Hepatocyte (in vitro differentiated cells): ENCODE measurements around the gene COX5A. TPM values are rescaled to one million over a fixed set of nuclear protein-coding genes. Genes with fewer than 3 reads are reported as not detected.
A peak's percentile ranks its signal among the peaks of the same experiment; 100 is the strongest.

Experiments used
- DNase-seq: peaks from one replicate; pipeline ENCODE4 v3.0.0-alpha.2; 2016; ENCODE audit warnings: low spot score
- H2AFZ ChIP-seq: fragments of 200-600 bp; sonication (generic); 2 replicates; pipeline ENCODE4 v1.6.0; 2016; ENCODE audit warnings: antibody characterized with exemption, mild to moderate bottlenecking
- H3K27ac ChIP-seq: fragments of 200-600 bp; sonication (generic); 2 replicates; pipeline ENCODE4 v1.5.1; 2016; ENCODE audit warnings: mild to moderate bottlenecking
- H3K27me3 ChIP-seq: fragments of 200-600 bp; sonication (generic); 2 replicates; pipeline ENCODE4 v1.6.1; 2016
- H3K36me3 ChIP-seq: fragments of 200-600 bp; sonication (generic); replicated peaks from 2 replicates; pipeline ENCODE4 v1.5.1; 2016; ENCODE audit warnings: low read depth; ENCODE audit not compliant: insufficient read depth
- H3K4me1 ChIP-seq: fragments of 200-600 bp; sonication (generic); 2 replicates; pipeline ENCODE4 v1.5.1; 2016; ENCODE audit warnings: mild to moderate bottlenecking, moderate library complexity; ENCODE audit not compliant: insufficient read depth
- H3K4me2 ChIP-seq: fragments of 200-600 bp; sonication (generic); 2 replicates; pipeline ENCODE4 v1.6.0; 2016
- H3K4me3 ChIP-seq: fragments of 200-600 bp; sonication (generic); 2 replicates; pipeline ENCODE4 v1.5.1; 2016; ENCODE audit warnings: mild to moderate bottlenecking
- H3K79me2 ChIP-seq: fragments of 200-600 bp; sonication (generic); 2 replicates; pipeline ENCODE4 v1.6.0; 2017; ENCODE audit warnings: mild to moderate bottlenecking
- H3K9me2 ChIP-seq: fragments of 200-600 bp; sonication (generic); replicated peaks from 2 replicates; pipeline ENCODE4 v1.6.0; 2017; ENCODE audit warnings: mild to moderate bottlenecking; ENCODE audit not compliant: insufficient read depth
- H3K9me3 ChIP-seq: fragments of 200-600 bp; sonication (generic); 2 replicates; pipeline ENCODE4 v1.5.1; 2016; ENCODE audit warnings: low read depth, mild to moderate bottlenecking
- H4K20me1 ChIP-seq: fragments of 200-600 bp; sonication (generic); 2 replicates; pipeline ENCODE4 v1.6.0; 2016; ENCODE audit warnings: mild to moderate bottlenecking; ENCODE audit not compliant: insufficient read depth, poor library complexity, severe bottlenecking
- CTCF ChIP-seq: fragments of 200-600 bp; sonication (generic); IDR thresholded peaks from 2 replicates; pipeline ENCODE4 v1.5.1; 2016; ENCODE audit warnings: antibody characterized with exemption, mild to moderate bottlenecking; ENCODE audit not compliant: poor library complexity
- EZH2 ChIP-seq: fragments of 200-600 bp; sonication (generic); IDR thresholded peaks from 2 replicates; pipeline ENCODE4 v1.6.1; 2016; ENCODE audit warnings: antibody characterized with exemption, mild to moderate bottlenecking, borderline replicate concordance
- EZH2phosphoT487 ChIP-seq: fragments of 200-600 bp; sonication (generic); IDR thresholded peaks from one replicate; pipeline ENCODE4 v1.6.1; 2018; ENCODE audit warnings: antibody characterized with exemption, mild to moderate bottlenecking, low read depth, moderate library complexity; ENCODE audit not compliant: unreplicated experiment, severe bottlenecking
- WGBS: methylation state at CpG from one replicate; pipeline ENCODE4 v1.1.6; 2016; ENCODE audit warnings: low lambda C conversion rate; ENCODE audit errors: missing lambda C conversion rate; 5-methylcytosine and 5-hydroxymethylcytosine counted together
- polyA plus RNA-seq: library from polyadenylated mRNA; unstranded; fragments of >200 nt; fragmentation: Nextera tagmentation; extraction: Ambion mirVana; gene quantifications from 2 replicates; pipeline ENCODE4 v1.2.1, GENCODE V29; 2016
- small RNA-seq: library from RNA; depleted of rRNA; stranded (forward); fragments of <200 nt; gene quantifications from one replicate; pipeline ENCODE3, GENCODE V24; 2014
- total RNA-seq: library from RNA; depleted of rRNA; stranded (reverse); fragments of >200 nt; gene quantifications from 2 replicates; pipeline ENCODE4 v1.2.3, GENCODE V29; 2014

COX5A gene
- total and polyA plus RNA-seq, 2 experiments from 2014 or later = 151 to 449 TPM

DNA sequence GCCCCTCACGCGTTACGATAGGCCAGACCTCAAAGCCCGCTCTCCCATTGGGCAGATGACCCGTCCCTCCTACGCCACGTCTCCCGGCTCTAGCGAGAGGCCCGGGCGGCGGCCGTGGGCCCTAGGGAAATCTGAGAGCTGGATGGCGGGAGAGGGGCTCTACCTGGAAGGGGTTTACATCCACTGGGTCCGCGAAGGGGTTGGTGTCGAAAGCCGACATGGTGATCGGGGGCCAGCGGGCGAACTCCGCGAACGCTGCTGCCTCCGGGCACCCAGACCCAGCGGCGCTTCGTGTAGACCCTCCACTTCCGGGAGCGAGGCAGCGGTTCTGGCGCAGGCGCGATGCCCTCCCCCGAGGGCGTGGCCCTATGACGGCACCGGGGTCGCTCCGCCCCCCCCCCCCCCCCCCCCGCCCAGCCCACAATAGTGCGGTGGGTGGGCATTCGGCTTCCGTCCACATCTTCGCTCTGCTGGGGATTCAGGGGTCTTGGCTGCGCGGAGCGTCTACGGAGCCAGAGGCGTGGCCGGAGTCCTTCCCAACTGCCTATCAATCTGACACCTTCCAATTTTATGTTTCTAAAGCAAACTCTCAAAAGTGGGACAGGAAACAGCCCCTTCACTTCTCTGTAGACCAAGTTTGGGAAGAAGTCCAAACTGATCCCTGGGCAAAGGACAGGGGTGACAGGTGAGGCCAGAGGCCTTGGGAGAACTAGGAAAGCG, 64.7 kb downstream of the COX5A start, which contains the start of gene SCAMP2:
Gene SCAMP2 (minus strand): TSS at position 330 of the 720 bp plus-strand sequence. CDS start 110 bp downstream, at position 220.
- peak; percentile 96 for DNase-seq
- peak within 1 kb of the TSS; percentile 98 for H3K27ac ChIP-seq
- peak within 1 kb of the TSS; percentile 95 for H2AFZ ChIP-seq
- peak within 1 kb of the TSS; percentile 84 for H3K4me3 ChIP-seq
- H3K27me3 ChIP-seq = no peaks in the 10 kb centered on the region
- 2% methylated on average over 29 of the region's 52 CpGs for WGBS
- H3K4me1 ChIP-seq = peaks cover 41% of the 10 kb centered on the region
- H3K9me2 ChIP-seq = no peaks in the 10 kb centered on the region
- H3K79me2 ChIP-seq = peaks cover 43% of the 10 kb centered on the region
- peak within 1 kb of the TSS; percentile 91 for H3K4me2 ChIP-seq
- H3K36me3 ChIP-seq = no peaks in the 10 kb centered on the region
- TF ChIP-seq EZH2 = no peak
- TF ChIP-seq EZH2phosphoT487 = no peak
- TF ChIP-seq CTCF = no peak
- H4K20me1 ChIP-seq = peaks cover 27% of the 10 kb centered on the region
- no peaks in the 10 kb centered on the region for H3K9me3 ChIP-seq

GRCh38 chr15:74872702-74873035, 65.2 kb downstream of the COX5A start:
- H3K79me2 ChIP-seq = peaks cover 48% of the 10 kb centered on the region
- peak overlapping the region; percentile 84 for H3K4me3 ChIP-seq
- no peak overlapping the region for H2AFZ ChIP-seq
- no peaks in the 10 kb centered on the region for H3K9me2 ChIP-seq
- 2% methylated on average over 11 of the region's 11 CpGs for WGBS
- DNase-seq = no peak
- H3K4me2 ChIP-seq = peak overlapping the region; percentile 91
- no peaks in the 10 kb centered on the region for H3K27me3 ChIP-seq
- H3K27ac ChIP-seq = peak overlapping the region; percentile 98
- no peaks in the 10 kb centered on the region for H3K9me3 ChIP-seq
- no peak for TF ChIP-seq CTCF
- no peak for TF ChIP-seq EZH2
- no peak for TF ChIP-seq EZH2phosphoT487
- H3K36me3 ChIP-seq = no peaks in the 10 kb centered on the region
- H4K20me1 ChIP-seq = peaks cover 32% of the 10 kb centered on the region
- H3K4me1 ChIP-seq = peaks cover 46% of the 10 kb centered on the region

GRCh38 chr15:74870436-74871215, 67.2 kb downstream of the COX5A start:
- peak overlapping the region; percentile 91 for H3K4me2 ChIP-seq
- peak overlapping the region; percentile 98 for H3K27ac ChIP-seq

More at GRCh38 chr15:74870436-74871215, 67.2 kb downstream of the COX5A start:
- WGBS = 43% methylated on average over 6 of the region's 6 CpGs
- Histone ChIP-seq H3K4me1 (peaks cover 65% of the 10 kb centered on the region), H4K20me1 (peaks cover 43% of the 10 kb centered on the region), H3K4me3 (no peak overlapping the region), H3K9me2 (no peaks in the 10 kb centered on the region), H3K36me3 (no peaks in the 10 kb centered on the region), H3K79me2 (peaks cover 67% of the 10 kb centered on the region), H3K27me3 (no peaks in the 10 kb centered on the region), H3K9me3 (no peaks in the 10 kb centered on the region), H2AFZ (no peak overlapping the region)
- TF ChIP-seq CTCF (no peak), EZH2phosphoT487 (no peak), EZH2 (no peak)
- DNase-seq = peak; percentile 49

Small RNA genes lying within 50 kb of the gene (small RNA-seq; reads per million reads assigned to genes)
- not detected for gene RF00019

Other genes with a start within 250 kb of the COX5A start
- gene EDC3, start 242.0 kb downstream of the COX5A start, total RNA-seq = 11.5 and 15.0 TPM in 2 replicates
- 21.1 and 31.4 TPM in 2 replicates for gene EDC3, start 242.0 kb downstream of the COX5A start, polyA plus RNA-seq
- gene CYP1A1, start 212.5 kb downstream of the COX5A start, total RNA-seq = 17.0 and 23.5 TPM in 2 replicates
- gene CYP1A1, start 212.5 kb downstream of the COX5A start, polyA plus RNA-seq = 19.1 and 22.6 TPM in 2 replicates
- gene CYP1A2, start 189.2 kb downstream of the COX5A start, total RNA-seq = 0.40 TPM in 1 of 2 replicates, not detected in the other
- 0.17 TPM in 1 of 2 replicates, not detected in the other for gene CYP1A2, start 189.2 kb downstream of the COX5A start, polyA plus RNA-seq
- gene CSK, start 156.0 kb downstream of the COX5A start, total RNA-seq = 15.8 and 16.9 TPM in 2 replicates
- 19.1 and 21.8 TPM in 2 replicates for gene CSK, start 156.0 kb downstream of the COX5A start, polyA plus RNA-seq
- gene LMAN1L, start 125.2 kb downstream of the COX5A start, total RNA-seq = not detected in 2 replicates
- gene LMAN1L, start 125.2 kb downstream of the COX5A start, polyA plus RNA-seq = not detected in 2 replicates
- gene CPLX3, start 111.4 kb downstream of the COX5A start, total RNA-seq = not detected in 2 replicates
- 0.10 TPM in 1 of 2 replicates, not detected in the other for gene CPLX3, start 111.4 kb downstream of the COX5A start, polyA plus RNA-seq
- 37.6 and 40.4 TPM in 2 replicates for gene ULK3, start 94.9 kb downstream of the COX5A start, total RNA-seq
- gene ULK3, start 94.9 kb downstream of the COX5A start, polyA plus RNA-seq = 45.7 and 46.3 TPM in 2 replicates
- 64.0 and 84.3 TPM in 2 replicates for gene SCAMP2, start 64.7 kb downstream of the COX5A start, total RNA-seq
- 123 and 130 TPM in 2 replicates for gene SCAMP2, start 64.7 kb downstream of the COX5A start, polyA plus RNA-seq
- 41.1 and 43.8 TPM in 2 replicates for gene MPI, start 48.0 kb downstream of the COX5A start, total RNA-seq
- gene MPI, start 48.0 kb downstream of the COX5A start, polyA plus RNA-seq = 32.6 and 32.8 TPM in 2 replicates
- gene FAM219B, start 31.2 kb downstream of the COX5A start, total RNA-seq = 36.9 and 45.9 TPM in 2 replicates
- 34.5 and 35.9 TPM in 2 replicates for gene FAM219B, start 31.2 kb downstream of the COX5A start, polyA plus RNA-seq
- 22.7 and 23.4 TPM in 2 replicates for gene RPP25, start 18.7 kb upstream of the COX5A start, total RNA-seq
- gene RPP25, start 18.7 kb upstream of the COX5A start, polyA plus RNA-seq = 60.4 and 65.6 TPM in 2 replicates
- gene SCAMP5, start 57.5 kb upstream of the COX5A start, total RNA-seq = 17.8 and 18.8 TPM in 2 replicates
- gene SCAMP5, start 57.5 kb upstream of the COX5A start, polyA plus RNA-seq = 7.8 and 10.6 TPM in 2 replicates
- gene PPCDC, start 85.5 kb upstream of the COX5A start, total RNA-seq = 16.4 and 20.8 TPM in 2 replicates
- gene PPCDC, start 85.5 kb upstream of the COX5A start, polyA plus RNA-seq = 17.8 and 21.1 TPM in 2 replicates